Activated naive CD8-positive, alpha-beta T cell (primary cell): Measurements from ENCODE around the gene OR52A1.

ENCODE experiments used
- H3K27ac Mint-ChIP-seq: one replicate; pipeline ENCODE4 v1.8.0; 2021; ENCODE audit warnings: mixed read lengths
- H3K27me3 Mint-ChIP-seq: one replicate; pipeline ENCODE4 v1.8.0; 2021; ENCODE audit warnings: mixed read lengths
- H3K36me3 Mint-ChIP-seq: one replicate; pipeline ENCODE4 v1.8.0; 2021; ENCODE audit warnings: mixed read lengths
- H3K4me1 Mint-ChIP-seq: one replicate; pipeline ENCODE4 v1.8.0; 2021; ENCODE audit warnings: low read depth, mixed read lengths
- H3K4me3 Mint-ChIP-seq: one replicate; pipeline ENCODE4 v1.8.0; 2021; ENCODE audit warnings: mild to moderate bottlenecking, mixed read lengths
- H3K9me3 Mint-ChIP-seq: one replicate; pipeline ENCODE4 v1.8.0; 2021; ENCODE audit warnings: low read depth, mixed read lengths

OR52A1 gene

GRCh38 chr11:5107285-5107684 is 47.3 kb downstream of the OR52A1 start:
- Mint-ChIP-seq H3K9me3 (no peaks in the 10 kb centered on the region), H3K4me3 (no peak overlapping the region), H3K4me1 (no peaks in the 10 kb centered on the region), H3K27ac (no peak overlapping the region), H3K27me3 (peaks cover 4% of the 10 kb centered on the region), H3K36me3 (no peaks in the 10 kb centered on the region)

- Mint-ChIP-seq H3K9me3 (no peaks in the 10 kb centered on the region), H3K4me1 (no peaks in the 10 kb centered on the region), H3K27ac (no peak overlapping the region), H3K27me3 (peaks cover 9% of the 10 kb centered on the region), H3K4me3 (no peak overlapping the region), H3K36me3 (no peaks in the 10 kb centered on the region)
Measured at GRCh38 chr11:5103066-5103465, 51.5 kb downstream of the OR52A1 start.

GRCh38 chr11:5102246-5102645 is 52.3 kb downstream of the OR52A1 start:
- Mint-ChIP-seq H3K9me3 (no peaks in the 10 kb centered on the region), H3K4me1 (no peaks in the 10 kb centered on the region), H3K4me3 (no peak overlapping the region), H3K36me3 (no peaks in the 10 kb centered on the region), H3K27me3 (peaks cover 9% of the 10 kb centered on the region), H3K27ac (no peak overlapping the region)

GRCh38 chr11:5096011-5096410 is 58.5 kb downstream of the OR52A1 start:
- no peak overlapping the region for H3K27ac Mint-ChIP-seq
- H3K27me3 Mint-ChIP-seq = peaks cover 4% of the 10 kb centered on the region
- H3K4me3 Mint-ChIP-seq = no peak overlapping the region
- H3K9me3 Mint-ChIP-seq = no peaks in the 10 kb centered on the region
- no peaks in the 10 kb centered on the region for H3K36me3 Mint-ChIP-seq
- H3K4me1 Mint-ChIP-seq = no peaks in the 10 kb centered on the region
